Astrocyte (in vitro differentiated cells and primary cell): ENCODE results near the gene HMCES.

Experiments
- EZH2 ChIP-seq: IDR thresholded peaks from 2 replicates; pipeline ENCODE4 v1.6.1; 2012; ENCODE audit warnings: mild to moderate bottlenecking, low read length, inconsistent platforms; ENCODE audit not compliant: insufficient read depth
- TF ChIP-seq, protein P1 (sequence below): IDR thresholded peaks from 2 replicates; pipeline ENCODE4 v1.5.1; 2011; ENCODE audit warnings: low read depth, mild to moderate bottlenecking, inconsistent platforms, low read length, moderate library complexity; ENCODE audit not compliant: insufficient read depth

DNA sequence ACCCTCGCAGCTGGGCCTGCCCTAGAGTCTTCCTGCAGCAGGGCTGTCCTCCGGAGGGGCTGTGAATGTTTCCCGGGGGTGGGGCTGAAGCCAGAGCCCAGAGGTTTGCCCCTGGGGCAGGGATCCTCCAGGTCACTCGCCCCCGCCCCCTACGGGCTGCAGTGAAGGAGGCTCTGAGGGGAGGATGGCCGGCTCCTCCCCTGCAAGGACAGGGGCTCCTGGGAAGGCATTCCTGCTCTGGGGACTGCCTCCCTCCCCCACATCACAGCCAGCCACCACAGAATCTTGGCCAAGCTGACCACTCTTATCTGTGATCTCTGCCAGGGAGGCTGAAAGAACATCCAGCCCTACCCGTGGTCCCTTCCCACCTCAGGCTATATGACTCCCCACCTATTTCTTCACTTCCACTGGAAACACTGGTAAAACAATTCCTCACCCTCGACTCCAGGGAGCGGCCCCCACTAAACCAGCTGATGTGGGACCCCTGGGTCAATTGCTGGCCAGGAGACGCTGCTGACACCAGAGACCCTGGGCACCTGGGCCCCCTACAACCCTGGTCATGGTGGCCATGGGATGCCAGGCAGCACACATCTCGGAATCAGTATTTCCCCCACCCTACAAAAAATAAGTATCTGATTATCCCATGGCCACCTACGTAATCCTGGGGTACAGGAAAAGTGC lies 66.0 kb downstream of the HMCES start:
- TF ChIP-seq, protein P1, sequence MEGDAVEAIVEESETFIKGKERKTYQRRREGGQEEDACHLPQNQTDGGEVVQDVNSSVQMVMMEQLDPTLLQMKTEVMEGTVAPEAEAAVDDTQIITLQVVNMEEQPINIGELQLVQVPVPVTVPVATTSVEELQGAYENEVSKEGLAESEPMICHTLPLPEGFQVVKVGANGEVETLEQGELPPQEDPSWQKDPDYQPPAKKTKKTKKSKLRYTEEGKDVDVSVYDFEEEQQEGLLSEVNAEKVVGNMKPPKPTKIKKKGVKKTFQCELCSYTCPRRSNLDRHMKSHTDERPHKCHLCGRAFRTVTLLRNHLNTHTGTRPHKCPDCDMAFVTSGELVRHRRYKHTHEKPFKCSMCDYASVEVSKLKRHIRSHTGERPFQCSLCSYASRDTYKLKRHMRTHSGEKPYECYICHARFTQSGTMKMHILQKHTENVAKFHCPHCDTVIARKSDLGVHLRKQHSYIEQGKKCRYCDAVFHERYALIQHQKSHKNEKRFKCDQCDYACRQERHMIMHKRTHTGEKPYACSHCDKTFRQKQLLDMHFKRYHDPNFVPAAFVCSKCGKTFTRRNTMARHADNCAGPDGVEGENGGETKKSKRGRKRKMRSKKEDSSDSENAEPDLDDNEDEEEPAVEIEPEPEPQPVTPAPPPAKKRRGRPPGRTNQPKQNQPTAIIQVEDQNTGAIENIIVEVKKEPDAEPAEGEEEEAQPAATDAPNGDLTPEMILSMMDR, result no peak
- TF ChIP-seq EZH2, result no peak
